HepG2 (cell line): ENCODE data around the gene TXNRD1. TPM values are rescaled to one million over a fixed set of nuclear protein-coding genes. Genes with fewer than 3 reads are reported as not detected.

Experiments used
- ATAC-seq: fragments of 200-7000 bp; cut with Tn5 transposase; 3 replicates; pipeline ENCODE4 v1.9.1; 2020; ENCODE audit warnings: mild to moderate bottlenecking, moderate library complexity
- BruUV-seq: library from RNA; stranded (reverse); fragments of 400-500 nt; replicated peaks from 2 replicates; lab custom pipeline; 2021; lab: Mats Ljungman, UMichigan
- CTCF ChIA-PET: fragments of 300-600 bp; formaldehyde crosslinking; extraction: SDS; loops from one replicate; lab custom pipeline; 2021; ENCODE audit warnings: low total read pairs, inconsistent platforms, low intra/inter-chr PET ratio; lab: Yijun Ruan, JAX
- POLR2A ChIA-PET: fragments of 350-600 bp; sonication (Branson Sonifier 250); formaldehyde crosslinking; loops from one replicate; lab custom pipeline; 2020; ENCODE audit warnings: antibody characterized with exemption, inconsistent platforms; lab: Yijun Ruan, JAX
- DNase-seq: peaks from one replicate; pipeline ENCODE4 v3.0.0-alpha.2; 2015; ENCODE audit warnings: low spot score
- FAIRE-seq: peaks from 3 replicates; lab custom pipeline; 2011; peaks lifted over from hg19 to GRCh38; lab: Jason Lieb, UNC
- H2AFZ ChIP-seq: one replicate; pipeline ENCODE4 v1.6.1; 2011; ENCODE audit warnings: low read length, inconsistent platforms
- H3K27ac ChIP-seq: fragments of 300-600 bp; 3 replicates; pipeline ENCODE4 v1.8.0; 2011; ENCODE audit warnings: mixed run types, mild to moderate bottlenecking, mixed read lengths, low read length, inconsistent platforms; ENCODE audit not compliant: insufficient read depth; ENCODE audit errors: extremely low read length
- H3K27me3 ChIP-seq, 2 experiments: fragments of 200-600 bp in 1 of 2; 2 replicates in 1 of 2; 3 replicates in 1 of 2; pipeline versions ENCODE4 v1.6.0 to v1.8.0; 2011; ENCODE audit warnings: low read length in 2 of 2, mild to moderate bottlenecking in 2 of 2, moderate library complexity in 2 of 2, inconsistent platforms in 1 of 2; ENCODE audit not compliant: insufficient read depth in 2 of 2, control insufficient read depth in 1 of 2
- H3K36me3 ChIP-seq, 2 experiments: fragments of 200-600 bp in 1 of 2; replicated peaks in 1 of 2; 2 replicates in 1 of 2; 3 replicates in 1 of 2; pipeline versions ENCODE4 v1.5.1 to v1.8.0; 2011; ENCODE audit warnings: low read length in 2 of 2, inconsistent platforms in 1 of 2; ENCODE audit not compliant: insufficient read depth in 2 of 2, control insufficient read depth in 1 of 2
- H3K4me1 ChIP-seq: 2 replicates; pipeline ENCODE4 v1.5.1; 2012; ENCODE audit warnings: low read length, inconsistent platforms; ENCODE audit not compliant: insufficient read depth
- H3K4me2 ChIP-seq: 2 replicates; pipeline ENCODE4 v1.6.0; 2011; ENCODE audit warnings: low read depth, low read length, inconsistent platforms
- H3K4me3 ChIP-seq, 3 experiments: fragments of 200-600 bp in 1 of 3; sonication (generic), shearing (Covaris generic) in 1 of 3; replicated peaks in 1 of 3; 2 replicates each; pipeline ENCODE4 v1.5.1; 2011 to 2016; ENCODE audit warnings: low read length in 3 of 3, inconsistent platforms in 2 of 3, low read depth in 2 of 3, mild to moderate bottlenecking in 2 of 3, control low read depth in 1 of 3, mixed read lengths in 1 of 3; ENCODE audit not compliant: insufficient read depth in 1 of 3
- H3K79me2 ChIP-seq: one replicate; pipeline ENCODE4 v1.6.1; 2011; ENCODE audit warnings: low read length, inconsistent platforms; ENCODE audit not compliant: insufficient read depth
- H3K9ac ChIP-seq: 2 replicates; pipeline ENCODE4 v1.6.0; 2011; ENCODE audit warnings: mild to moderate bottlenecking, low read depth, low read length, inconsistent platforms; ENCODE audit not compliant: insufficient read depth
- H3K9me3 ChIP-seq: 2 replicates; pipeline ENCODE4 v1.5.1; 2012; ENCODE audit warnings: mild to moderate bottlenecking, low read length
- H4K20me1 ChIP-seq: 2 replicates; pipeline ENCODE4 v1.6.0; 2011; ENCODE audit warnings: inconsistent platforms, mild to moderate bottlenecking, low read length, moderate library complexity; ENCODE audit not compliant: insufficient read depth
- ATF6 ChIP-seq: sonication (generic); formaldehyde crosslinking; conservative IDR thresholded peaks from 2 replicates; pipeline ENCODE4 v1.4.0; 2020; ENCODE audit warnings: missing genetic modification reagents
- HOMEZ ChIP-seq: IDR thresholded peaks from 2 replicates; pipeline ENCODE4 v1.6.1; 2016; ENCODE audit warnings: low read depth
- KAT8 ChIP-seq: IDR thresholded peaks from 2 replicates; pipeline ENCODE4 v1.6.1; 2016; ENCODE audit warnings: missing genetic modification reagents, missing compliant biosample characterization
- KDM4B ChIP-seq: sonication (generic); formaldehyde crosslinking; IDR thresholded peaks from 2 replicates; pipeline ENCODE4 v1.4.0; 2020; ENCODE audit warnings: missing genetic modification reagents
- POGZ ChIP-seq: sonication (generic); formaldehyde crosslinking; IDR thresholded peaks from 2 replicates; pipeline ENCODE4 v1.4.0; 2020; ENCODE audit warnings: mild to moderate bottlenecking, missing genetic modification reagents
- POLR2AphosphoS5 ChIP-seq: IDR thresholded peaks from 2 replicates; pipeline ENCODE4 v1.6.1; 2012; ENCODE audit warnings: low read depth, low read length
- RBM22 ChIP-seq: fragments of 200-400 bp; formaldehyde crosslinking; optimal IDR thresholded peaks from 2 replicates; pipeline ENCODE3; 2017; ENCODE audit warnings: mild to moderate bottlenecking, low read length, moderate library complexity
- RFXAP ChIP-seq: sonication (generic); formaldehyde crosslinking; IDR thresholded peaks from 2 replicates; pipeline ENCODE4 v1.4.0; 2020; ENCODE audit warnings: missing genetic modification reagents, borderline replicate concordance
- TCF7 ChIP-seq: sonication (generic); IDR thresholded peaks from 2 replicates; pipeline ENCODE4 v1.6.1; 2016; ENCODE audit warnings: antibody characterized with exemption, low read depth
- TMF1 ChIP-seq: sonication (generic); formaldehyde crosslinking; IDR thresholded peaks from 2 replicates; pipeline ENCODE4 v1.8.1; 2022; ENCODE audit warnings: low read depth, missing genetic modification reagents
- WIZ ChIP-seq: sonication (generic); formaldehyde crosslinking; IDR thresholded peaks from 2 replicates; pipeline ENCODE4 v1.5.1; 2020; ENCODE audit warnings: mild to moderate bottlenecking, missing genetic modification reagents
- ZFP90 ChIP-seq: sonication (generic); formaldehyde crosslinking; IDR thresholded peaks from 2 replicates; pipeline ENCODE4 v1.8.0; 2022; ENCODE audit warnings: missing genetic modification reagents, mild to moderate bottlenecking, inconsistent platforms, borderline replicate concordance
- ZNF326 ChIP-seq: sonication (generic); formaldehyde crosslinking; IDR thresholded peaks from 2 replicates; pipeline ENCODE4 v1.4.0; 2020; ENCODE audit warnings: missing genetic modification reagents, borderline replicate concordance
- ZNF33B ChIP-seq: sonication (generic); formaldehyde crosslinking; IDR thresholded peaks from 2 replicates; pipeline ENCODE4 v1.5.1; 2020; ENCODE audit warnings: mild to moderate bottlenecking, missing genetic modification reagents
- ZNF513 ChIP-seq: sonication (generic); formaldehyde crosslinking; conservative IDR thresholded peaks from 2 replicates; pipeline ENCODE4 v1.5.0; 2020; ENCODE audit warnings: missing genetic modification reagents
- ZSCAN9 ChIP-seq: IDR thresholded peaks from 2 replicates; pipeline ENCODE4 v1.6.1; 2016; ENCODE audit warnings: borderline replicate concordance
- in situ Hi-C: cut with HindIII; loops from 2 replicates; pipeline ENCODE4 v1.10.0; 2017; ENCODE audit warnings: low pct_unique_long_range_greater_than_20kb; ENCODE audit not compliant: extremely low pct_ligation_motif_present
- intact Hi-C: fragments of 100-400 bp; cut with micrococcal nuclease; formaldehyde crosslinking; loops from one replicate; pipeline ENCODE4 v1.10.0; 2022; ENCODE audit not compliant: unreplicated experiment
- polyA plus RNA-seq, 8 experiments: library from polyadenylated mRNA; depleted of rRNA in 3 of 8; stranded (reverse) in 7 of 8; unstranded in 1 of 8; fragments of >200 nt; fragmentation: Illumina TruSeq in 4 of 8; extraction: Trizol in 4 of 8; gene quantifications; 2 replicates each; pipeline versions ENCODE4 v1.2.1 to v1.2.3, GENCODE V29; 2011 to 2016; ENCODE audit warnings: low read depth in 4 of 8, missing spikeins in 1 of 8, mixed read lengths in 1 of 8; ENCODE audit not compliant: insufficient read depth in 1 of 8
- total RNA-seq, 5 experiments: library from RNA; depleted of rRNA; stranded (reverse); fragments of >200 nt; fragmentation: Illumina TruSeq; extraction: Trizol; gene quantifications; 2 replicates each; pipeline ENCODE4 v1.2.3, GENCODE V29; 2016; ENCODE audit warnings: low read depth in 1 of 5

The TXNRD1 gene
- total and polyA plus RNA-seq, 2 of the 13 experiments (the other 11 are each of a cell fraction or from before 2014, with no cell fraction given): 54.0 to 190 TPM

- intact Hi-C loops (no loop called here), in situ Hi-C loops (no loop called here)
- Histone ChIP-seq H3K4me1 (no peaks in the 10 kb centered on the region), H4K20me1 (no peaks in the 10 kb centered on the region), H3K4me2 (no peak overlapping the region), H3K4me3 (no peak overlapping the region), H3K27me3 (no peaks in the 10 kb centered on the region), H3K9ac (no peak overlapping the region), H3K27ac (no peak overlapping the region), H3K9me3 (no peaks in the 10 kb centered on the region), H2AFZ (no peak overlapping the region), H3K79me2 (no peaks in the 10 kb centered on the region), H3K36me3 (peaks cover 21 to 75% of the 10 kb centered on the region in 2 experiments)
- no TSS peak for BruUV-seq
- FAIRE-seq (no peak), ATAC-seq (no peak), DNase-seq (no peak)
- CTCF ChIA-PET: no interaction called here
- POLR2A ChIA-PET: no interaction called here
- TF ChIP-seq RBM22 (no peak), HOMEZ (CRISPR knock-in tag) (no peak), RFXAP (no peak), ZSCAN9 (CRISPR knock-in tag) (no peak), KAT8 (CRISPR knock-in tag) (no peak), ATF6 (CRISPR knock-in tag) (no peak), POGZ (no peak), TCF7 (no peak), ZNF33B (CRISPR knock-in tag) (no peak), KDM4B (CRISPR knock-in tag) (no peak), WIZ (CRISPR knock-in tag) (no peak), ZNF513 (CRISPR knock-in tag) (no peak), POLR2AphosphoS5 (no peak), ZNF326 (CRISPR knock-in tag) (no peak), TMF1 (no peak), ZFP90 (no peak)
These were observed 105.0 kb downstream of the TXNRD1 start for GRCh38 chr12:104320627-104321024.
